Anterior cingulate cortex (tissue), 58 donors: ENCODE data around the gene CDH20.

Experiments used
- DNase-seq, 58 donors: peaks; one replicate each; lab custom pipeline; 2025; lab: John Stamatoyannopoulos, UW

Gene CDH20

GRCh38 chr18:61414086-61414485, 80.9 kb downstream of the CDH20 start:
- DNase-seq = no peak

GRCh38 chr18:61419763-61420162, 86.5 kb downstream of the CDH20 start:
- DNase-seq = no peak

GRCh38 chr18:61420218-61420885, 87.1 kb downstream of the CDH20 start:
- DNase-seq = no peak

GRCh38 chr18:61426492-61427053, 93.3 kb downstream of the CDH20 start:
- DNase-seq = no peak

- DNase-seq = no peak
Observed at GRCh38 chr18:61428266-61428665, 95.0 kb downstream of the CDH20 start.

GRCh38 chr18:61432590-61432989, 99.4 kb downstream of the CDH20 start:
- DNase-seq = no peak

- peak in 1 of 58 donors; percentile 46 for DNase-seq
Observed at GRCh38 chr18:61435064-61435652, 101.9 kb downstream of the CDH20 start.

GRCh38 chr18:61443081-61443725, 110.0 kb downstream of the CDH20 start:
- no peak for DNase-seq

GRCh38 chr18:61448316-61448715, 115.1 kb downstream of the CDH20 start:
- no peak for DNase-seq

GRCh38 chr18:61459896-61460648, 126.8 kb downstream of the CDH20 start:
- DNase-seq = peak in 1 of 58 donors; percentile 25

GRCh38 chr18:61464551-61465142, 131.4 kb downstream of the CDH20 start:
- DNase-seq = no peak

- DNase-seq = peak in 22 of 58 donors; percentile 2 to 63 (median 22)
Observed at GRCh38 chr18:61466736-61467135, 133.5 kb downstream of the CDH20 start.

- DNase-seq = no peak
Observed at GRCh38 chr18:61470031-61470674, 136.9 kb downstream of the CDH20 start.

GRCh38 chr18:61471541-61471940, 138.3 kb downstream of the CDH20 start:
- no peak for DNase-seq

- DNase-seq = no peak
Observed at GRCh38 chr18:61471942-61472341, 138.7 kb downstream of the CDH20 start.

GRCh38 chr18:61474341-61474740, 141.1 kb downstream of the CDH20 start:
- peak in 5 of 58 donors; percentile 5 to 38 (median 22) for DNase-seq

- no peak for DNase-seq
Observed at GRCh38 chr18:61474918-61475317, 141.7 kb downstream of the CDH20 start.

GRCh38 chr18:61475931-61476330, 142.7 kb downstream of the CDH20 start:
- DNase-seq = no peak

GRCh38 chr18:61489334-61489733, 156.1 kb downstream of the CDH20 start:
- DNase-seq = no peak

GRCh38 chr18:61496374-61496773, 163.1 kb downstream of the CDH20 start:
- DNase-seq = no peak
